GM21825 (cell line): ENCODE measurements around the gene GLA.

ENCODE experiments used
- ATAC-seq: cut with Tn5 transposase; IDR thresholded peaks from one replicate; pipeline ENCODE4 v1.9.1; 2021; ENCODE audit warnings: mild to moderate bottlenecking, moderate library complexity; ENCODE audit not compliant: unreplicated experiment

Gene GLA

GRCh38 chrX:101407748-101408531, at the start of gene GLA, which contains the start of gene HNRNPH2:
Gene GLA, minus strand, starts transcription at chrX:101407925. Its CDS starts 22 bp downstream, at chrX:101407903.
Gene HNRNPH2, plus strand, starts transcription at chrX:101408222. Its CDS starts 3,767 bp downstream, at chrX:101411989.
- peak; percentile 93 for ATAC-seq

GRCh38 chrX:101452056-101452455, 44.3 kb upstream of the GLA start:
- ATAC-seq = no peak

GRCh38 chrX:101450961-101451360, 43.2 kb upstream of the GLA start:
- no peak for ATAC-seq

- ATAC-seq = no peak
Observed at GRCh38 chrX:101450085-101450484, 42.4 kb upstream of the GLA start.

- no peak for ATAC-seq
Observed at GRCh38 chrX:101449279-101449678, 41.6 kb upstream of the GLA start.

GRCh38 chrX:101442085-101442484, 34.4 kb upstream of the GLA start:
- no peak for ATAC-seq

- peak; percentile 88 for ATAC-seq
Observed at GRCh38 chrX:101430457-101431078, 22.8 kb upstream of the GLA start.

- ATAC-seq = peak; percentile 43
Observed at GRCh38 chrX:101429934-101430333, 22.2 kb upstream of the GLA start.

GRCh38 chrX:101427954-101428353, 20.2 kb upstream of the GLA start:
- no peak for ATAC-seq

GRCh38 chrX:101419489-101419888, 11.8 kb upstream of the GLA start:
- no peak for ATAC-seq

GRCh38 chrX:101417981-101418841, 10.5 kb upstream of the GLA start:
- peak; percentile 46 for ATAC-seq

GRCh38 chrX:101417190-101417589, 9.5 kb upstream of the GLA start:
- no peak for ATAC-seq

- ATAC-seq = no peak
Observed at GRCh38 chrX:101416691-101417090, 9.0 kb upstream of the GLA start.

- ATAC-seq = peak; percentile 67
Observed at GRCh38 chrX:101415180-101416145, 7.7 kb upstream of the GLA start.

- no peak for ATAC-seq
Observed at GRCh38 chrX:101411984-101412383, 4.3 kb upstream of the GLA start.

GRCh38 chrX:101410461-101410860, 2.7 kb upstream of the GLA start:
- ATAC-seq = no peak

- no peak for ATAC-seq
Observed at GRCh38 chrX:101409043-101409442, 1.3 kb upstream of the GLA start.

- ATAC-seq = no peak
Observed at GRCh38 chrX:101408532-101408841, 762 bp upstream of the GLA start.

- no peak for ATAC-seq
Observed at GRCh38 chrX:101407167-101407747, 468 bp downstream of the GLA start.

- ATAC-seq = no peak
Observed at GRCh38 chrX:101399825-101400224, 7.9 kb downstream of the GLA start.
